Sigmoid colon (tissue), 4 donors: ENCODE results near the gene EPAS1.

Source experiments
- EP300 ChIP-seq, 4 donors: sonication (generic); formaldehyde crosslinking; IDR thresholded peaks; one replicate each; pipeline ENCODE4 v1.6.1; 2017; ENCODE audit warnings: antibody characterized with exemption in 4 of 4
- TF ChIP-seq, protein P1 (sequence below), 4 experiments: fragments of 450-650 bp in 3 of 4; fragments of 200-600 bp in 1 of 4; IDR thresholded peaks; one replicate each; pipeline ENCODE4 v1.5.1; 2016 to 2019; ENCODE audit warnings: antibody characterized with exemption in 4 of 4, mild to moderate bottlenecking in 3 of 4, moderate library complexity in 2 of 4

DNA sequence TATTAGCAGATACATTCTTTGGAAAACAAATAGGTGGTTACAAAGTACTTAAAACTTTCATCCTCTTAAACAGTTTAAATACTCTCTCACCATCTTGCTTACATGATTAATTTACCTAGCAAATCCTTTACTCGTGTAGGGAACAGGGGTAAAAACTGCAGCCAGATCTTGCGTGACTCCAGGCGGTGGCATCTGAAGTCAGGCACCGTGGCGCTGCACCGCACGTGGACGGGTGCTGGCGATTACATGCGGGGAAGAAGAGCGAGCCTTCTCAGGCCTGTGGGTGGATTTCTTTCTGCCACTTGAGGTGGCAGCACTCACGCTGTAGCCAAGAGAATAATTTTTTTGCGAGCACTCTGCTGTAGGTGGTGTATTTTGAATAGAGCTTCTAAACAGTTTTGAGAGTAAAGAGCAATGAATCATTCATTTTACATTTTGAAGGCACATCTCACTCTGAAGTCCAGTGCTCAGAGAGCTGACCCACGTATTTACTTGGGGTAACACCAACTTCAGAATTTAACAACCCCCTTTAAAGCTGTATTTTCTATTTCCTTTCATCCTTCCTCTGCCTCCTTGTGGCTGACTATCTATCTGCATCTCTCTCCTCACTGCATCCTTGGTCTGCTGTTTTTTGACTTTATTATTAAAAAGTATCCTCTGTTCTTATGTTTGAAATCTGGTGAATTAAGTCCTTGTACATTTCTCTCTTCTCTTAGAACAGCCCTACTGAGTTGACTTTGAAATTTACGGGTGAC is 68.9 kb downstream of the EPAS1 start:
- TF ChIP-seq, protein P1, sequence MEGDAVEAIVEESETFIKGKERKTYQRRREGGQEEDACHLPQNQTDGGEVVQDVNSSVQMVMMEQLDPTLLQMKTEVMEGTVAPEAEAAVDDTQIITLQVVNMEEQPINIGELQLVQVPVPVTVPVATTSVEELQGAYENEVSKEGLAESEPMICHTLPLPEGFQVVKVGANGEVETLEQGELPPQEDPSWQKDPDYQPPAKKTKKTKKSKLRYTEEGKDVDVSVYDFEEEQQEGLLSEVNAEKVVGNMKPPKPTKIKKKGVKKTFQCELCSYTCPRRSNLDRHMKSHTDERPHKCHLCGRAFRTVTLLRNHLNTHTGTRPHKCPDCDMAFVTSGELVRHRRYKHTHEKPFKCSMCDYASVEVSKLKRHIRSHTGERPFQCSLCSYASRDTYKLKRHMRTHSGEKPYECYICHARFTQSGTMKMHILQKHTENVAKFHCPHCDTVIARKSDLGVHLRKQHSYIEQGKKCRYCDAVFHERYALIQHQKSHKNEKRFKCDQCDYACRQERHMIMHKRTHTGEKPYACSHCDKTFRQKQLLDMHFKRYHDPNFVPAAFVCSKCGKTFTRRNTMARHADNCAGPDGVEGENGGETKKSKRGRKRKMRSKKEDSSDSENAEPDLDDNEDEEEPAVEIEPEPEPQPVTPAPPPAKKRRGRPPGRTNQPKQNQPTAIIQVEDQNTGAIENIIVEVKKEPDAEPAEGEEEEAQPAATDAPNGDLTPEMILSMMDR (IDR thresholded peaks at IDR 0.05) = peak; percentile 10 to 47 (median 40)
- TF ChIP-seq EP300 (IDR thresholded peaks at IDR 0.05) = no peak
